Osteocyte (in vitro differentiated cells): ENCODE results near the gene SPIRE2. TPM values are rescaled to one million over a fixed set of nuclear protein-coding genes. Genes with fewer than 3 reads are reported as not detected.
"Not testable (repeated sequence)": the region's sequence is repeated elsewhere in the genome, so short reads cannot be mapped to it uniquely, and the experiment has no call there.

ENCODE experiments used
- DNase-seq: peaks from one replicate; pipeline ENCODE4 v3.0.0; 2021; ENCODE audit warnings: mixed read lengths; ENCODE audit not compliant: unreplicated experiment; ENCODE audit errors: extremely low spot score
- H3K27ac Mint-ChIP-seq: one replicate; pipeline ENCODE4 v1.8.0; 2021; ENCODE audit warnings: mild to moderate bottlenecking, mixed read lengths; ENCODE audit not compliant: unreplicated experiment
- H3K27me3 Mint-ChIP-seq: one replicate; pipeline ENCODE4 v1.8.0; 2021; ENCODE audit warnings: mixed read lengths; ENCODE audit not compliant: unreplicated experiment
- H3K36me3 Mint-ChIP-seq: one replicate; pipeline ENCODE4 v1.8.0; 2021; ENCODE audit warnings: mixed read lengths; ENCODE audit not compliant: unreplicated experiment
- H3K4me1 Mint-ChIP-seq: one replicate; pipeline ENCODE4 v1.8.0; 2021; ENCODE audit warnings: mixed read lengths; ENCODE audit not compliant: unreplicated experiment
- H3K4me3 Mint-ChIP-seq: one replicate; pipeline ENCODE4 v1.8.0; 2021; ENCODE audit warnings: mild to moderate bottlenecking, moderate library complexity, mixed read lengths; ENCODE audit not compliant: unreplicated experiment
- H3K9me3 Mint-ChIP-seq: one replicate; pipeline ENCODE4 v1.8.0; 2021; ENCODE audit warnings: mixed read lengths; ENCODE audit not compliant: unreplicated experiment
- CTCF ChIP-seq: fragments of 200-600 bp; sonication (generic); IDR thresholded peaks from 2 replicates; pipeline ENCODE4 v1.5.0; 2021; ENCODE audit warnings: antibody characterized with exemption, mild to moderate bottlenecking, moderate library complexity
- total RNA-seq: library from RNA; stranded (reverse); gene quantifications from 2 replicates; pipeline ENCODE4 v1.2.1, GENCODE V29; 2021

Gene SPIRE2
- total RNA-seq, 1 donor from 2014 or later = 4.6 TPM

GRCh38 chr16:89822188-89823086 lies 5.8 kb upstream of the SPIRE2 start:
- no peaks in the 10 kb centered on the region for H3K36me3 Mint-ChIP-seq
- H3K9me3 Mint-ChIP-seq = no peaks in the 10 kb centered on the region
- DNase-seq = no peak
- H3K27ac Mint-ChIP-seq = no peak overlapping the region
- H3K4me1 Mint-ChIP-seq = peaks cover 23% of the 10 kb centered on the region
- TF ChIP-seq CTCF = no peak
- no peaks in the 10 kb centered on the region for H3K27me3 Mint-ChIP-seq
- no peak overlapping the region for H3K4me3 Mint-ChIP-seq

- H3K27ac Mint-ChIP-seq = no peak overlapping the region
- H3K27me3 Mint-ChIP-seq = no peaks in the 10 kb centered on the region
- H3K4me1 Mint-ChIP-seq = peaks cover 22% of the 10 kb centered on the region
- no peaks in the 10 kb centered on the region for H3K36me3 Mint-ChIP-seq
- DNase-seq = no peak
- H3K4me3 Mint-ChIP-seq = no peak overlapping the region
- no peaks in the 10 kb centered on the region for H3K9me3 Mint-ChIP-seq
- no peak for TF ChIP-seq CTCF
These were observed 5.0 kb upstream of the SPIRE2 start for GRCh38 chr16:89823087-89823823.

GRCh38 chr16:89823824-89824148 lies 4.5 kb upstream of the SPIRE2 start:
- DNase-seq, H3K4me3 Mint-ChIP-seq, H3K27ac Mint-ChIP-seq, H3K36me3 Mint-ChIP-seq, H3K9me3 Mint-ChIP-seq, H3K27me3 Mint-ChIP-seq: not testable (repeated sequence)
- H3K4me1 Mint-ChIP-seq = peaks cover 20% of the 10 kb centered on the region

GRCh38 chr16:89826531-89827382 lies 1.5 kb upstream of the SPIRE2 start:
- H3K36me3 Mint-ChIP-seq = no peaks in the 10 kb centered on the region
- H3K4me1 Mint-ChIP-seq = peaks cover 19% of the 10 kb centered on the region

More at GRCh38 chr16:89826531-89827382, 1.5 kb upstream of the SPIRE2 start:
- no peak for DNase-seq
- Mint-ChIP-seq H3K27me3 (no peaks in the 10 kb centered on the region), H3K4me3 (peak overlapping the region; percentile 72), H3K27ac (no peak overlapping the region), H3K9me3 (no peaks in the 10 kb centered on the region)
- no peak for TF ChIP-seq CTCF
